Stimulated activated CD4-positive, alpha-beta T cell treated with anti-CD3 and anti-CD28 coated beads, Interleukin-15, amount 100 ng/mL, for 24 hours (primary cell): Measurements from ENCODE around the gene SLC9C1.
A peak's percentile ranks its signal among the peaks of the same experiment; 100 is the strongest.

Source experiments
- DNase-seq: peaks from one replicate; pipeline ENCODE4 v3.0.0-alpha.2; 2020

The SLC9C1 gene

GRCh38 chr3:112175646-112176045 is 118.4 kb downstream of the SLC9C1 start:
- no peak for DNase-seq

- DNase-seq = no peak
These were observed 119.0 kb downstream of the SLC9C1 start for GRCh38 chr3:112175037-112175436.

DNA sequence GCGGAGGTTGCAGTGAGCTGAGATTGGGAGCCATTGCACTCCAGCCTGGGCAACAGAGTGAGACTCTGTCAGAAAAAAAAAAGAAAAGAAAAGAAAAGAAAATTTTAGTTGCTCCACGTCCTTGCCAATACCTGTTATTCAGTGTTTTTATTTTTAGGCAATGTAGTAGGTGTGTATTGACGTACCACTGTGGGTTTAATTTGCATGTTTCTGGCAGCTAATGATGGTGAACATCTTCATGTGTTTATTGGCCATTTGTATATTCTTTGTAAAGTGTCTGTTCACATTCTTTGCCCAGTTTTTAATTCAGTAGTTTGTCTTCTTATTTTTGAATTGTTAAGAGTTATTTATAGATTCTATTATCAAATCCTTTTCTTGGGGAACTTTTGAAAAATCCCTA is 122.9 kb downstream of the SLC9C1 start:
- no peak for DNase-seq

DNA sequence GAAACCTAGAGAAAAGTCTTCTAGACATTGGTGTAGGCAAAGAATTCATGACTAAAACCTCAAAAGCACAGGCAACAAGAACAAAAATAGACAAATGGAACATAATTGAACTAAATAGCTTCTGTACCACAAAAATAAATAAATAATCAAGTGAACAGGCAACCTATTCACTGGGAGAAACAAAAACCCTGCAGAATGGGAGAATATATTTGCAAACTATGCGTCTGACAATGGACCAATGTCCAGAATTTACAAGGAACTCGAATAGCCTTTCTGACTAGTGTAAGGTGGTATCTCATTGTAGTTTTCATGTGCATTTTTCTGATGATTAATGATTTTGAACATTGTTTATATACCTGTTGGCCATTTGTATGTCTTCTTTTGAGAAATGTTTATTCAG is 124.0 kb downstream of the SLC9C1 start:
- DNase-seq = no peak

DNA sequence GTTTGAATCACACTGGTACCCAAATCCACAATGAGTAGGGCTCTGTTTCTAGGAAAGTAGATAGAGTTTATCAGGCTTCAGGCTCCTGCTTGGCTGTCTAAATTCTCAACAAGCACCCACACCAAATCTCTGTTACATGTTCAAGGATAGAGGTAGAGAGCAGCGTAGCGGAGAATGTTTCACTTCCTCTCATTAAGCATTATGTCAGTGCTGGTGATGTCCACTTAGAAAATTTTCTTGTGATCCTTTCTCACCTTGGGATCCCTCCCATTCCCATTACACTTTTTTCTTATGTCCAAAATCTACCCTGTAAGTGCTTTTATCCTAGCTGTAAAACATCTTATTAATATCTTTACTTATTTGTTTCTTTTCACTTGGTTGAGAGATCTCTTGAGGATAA is 126.3 kb downstream of the SLC9C1 start:
- DNase-seq = no peak

GRCh38 chr3:112149136-112149535 is 144.9 kb downstream of the SLC9C1 start:
- DNase-seq = no peak

DNA sequence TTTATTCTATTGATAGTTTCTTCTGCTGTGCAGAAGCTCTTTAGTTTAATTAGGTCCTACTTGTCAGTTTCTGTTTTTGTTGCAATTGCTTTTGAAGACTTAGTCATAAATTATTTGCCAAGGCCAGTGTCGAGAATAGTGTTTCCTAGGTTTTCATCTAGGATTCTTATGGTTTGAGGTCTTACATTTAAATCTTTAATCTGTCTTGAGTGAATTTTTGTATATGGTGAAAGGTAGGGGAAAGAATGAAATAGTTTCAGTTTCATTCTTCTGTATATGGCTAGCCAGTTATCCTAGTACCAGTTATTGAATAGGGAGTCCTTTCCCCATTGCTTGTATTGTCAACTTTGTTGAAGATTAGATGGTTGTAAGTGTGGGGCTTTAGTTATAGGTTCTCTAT is 150.3 kb downstream of the SLC9C1 start:
- DNase-seq = no peak

GRCh38 chr3:112143251-112143650 is 150.8 kb downstream of the SLC9C1 start:
- no peak for DNase-seq

GRCh38 chr3:112141293-112141692 is 152.7 kb downstream of the SLC9C1 start:
- no peak for DNase-seq

DNA sequence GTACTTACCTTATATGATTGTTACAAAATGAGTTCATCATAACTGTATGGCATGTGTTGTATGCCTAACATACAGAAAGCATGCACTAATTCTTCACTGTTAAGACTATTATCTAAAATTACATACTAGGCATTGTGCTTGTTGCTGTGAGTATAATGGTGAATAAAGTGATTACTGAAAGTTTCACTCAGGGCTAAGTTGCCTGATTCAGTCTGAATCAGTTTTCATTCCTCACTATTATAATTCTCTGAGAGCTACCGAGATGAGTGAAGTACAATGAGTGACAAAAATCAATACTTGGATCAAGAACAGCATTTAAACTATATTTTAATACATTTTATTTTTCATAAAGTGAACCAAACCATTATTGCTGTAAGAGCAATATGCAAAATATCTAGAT is 153.4 kb downstream of the SLC9C1 start:
- no peak for DNase-seq

- DNase-seq = no peak
These were observed 155.6 kb downstream of the SLC9C1 start for GRCh38 chr3:112138219-112138969.

GRCh38 chr3:112137781-112138180 is 156.2 kb downstream of the SLC9C1 start:
- DNase-seq = no peak

DNA sequence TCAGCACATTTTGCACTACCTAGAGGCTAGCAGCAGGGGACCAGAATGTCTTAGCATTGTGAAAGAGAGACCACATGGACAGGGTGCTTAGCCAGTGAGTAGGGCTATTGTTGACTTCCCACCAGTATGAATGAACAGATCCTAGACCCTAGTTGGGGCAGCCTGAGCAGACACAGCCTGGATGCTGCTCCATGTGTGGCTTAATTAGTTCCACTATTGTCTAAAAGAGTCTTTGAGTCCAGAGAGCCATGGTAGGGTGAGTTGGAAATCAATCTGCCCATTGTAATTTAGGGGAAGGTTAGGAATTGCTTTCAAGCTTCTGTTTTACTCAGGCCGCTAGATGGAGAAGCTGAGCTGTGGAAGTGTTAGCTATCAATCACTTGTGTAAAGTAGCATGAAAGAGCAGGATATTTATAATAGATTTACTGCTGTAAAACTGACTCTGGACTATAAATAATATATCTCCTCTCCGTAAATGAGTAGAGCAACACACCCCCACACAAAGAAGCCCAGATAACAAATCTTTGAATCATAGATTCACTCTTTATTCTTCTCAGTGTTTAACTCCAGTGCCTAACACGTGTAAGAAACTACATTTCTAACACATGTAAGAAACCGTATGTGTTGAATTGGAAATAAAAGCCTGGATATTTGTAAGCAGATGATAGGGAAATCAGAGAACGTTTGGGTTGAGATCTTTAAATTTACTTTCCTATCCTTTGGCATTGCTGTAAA is 156.9 kb downstream of the SLC9C1 start:
- peak; percentile 37 for DNase-seq

- no peak for DNase-seq
These were observed 158.0 kb downstream of the SLC9C1 start for GRCh38 chr3:112136046-112136445.

DNA sequence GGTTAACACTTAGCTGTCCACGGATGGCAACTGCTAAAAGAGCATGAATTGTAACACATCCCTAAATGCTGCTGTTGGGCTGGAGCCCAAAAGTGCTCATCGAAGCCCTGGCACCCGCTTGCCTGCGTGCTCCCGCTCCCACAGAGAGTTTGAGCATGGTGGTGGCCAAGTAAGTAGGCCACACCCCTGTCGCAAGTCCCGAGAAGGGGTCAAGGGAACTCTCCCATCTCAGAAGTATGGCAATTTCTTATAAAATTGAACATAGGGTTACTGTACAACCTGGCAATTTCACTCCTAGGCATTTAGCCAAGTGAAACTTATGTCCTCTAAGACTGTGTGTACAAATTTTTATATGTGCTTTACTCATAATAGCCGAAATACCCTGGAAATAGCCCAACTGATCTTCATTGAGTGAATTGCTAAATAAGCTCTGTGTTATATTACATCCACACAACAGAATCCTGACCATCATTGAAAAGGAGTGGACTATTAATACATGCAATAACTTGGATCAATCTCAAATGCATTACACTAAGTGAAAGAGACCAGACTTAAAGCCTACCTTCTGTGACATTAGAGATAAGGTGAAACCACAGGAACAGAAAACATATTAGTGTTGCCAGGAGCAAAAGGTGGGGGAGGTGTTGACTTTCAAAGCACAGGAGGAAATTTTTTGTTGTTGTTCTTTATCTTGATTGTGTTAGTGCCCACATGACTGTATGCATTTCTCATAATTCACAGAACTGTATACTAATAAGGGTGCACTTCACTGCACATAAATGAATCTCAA is 159.5 kb downstream of the SLC9C1 start:
- DNase-seq = no peak

DNA sequence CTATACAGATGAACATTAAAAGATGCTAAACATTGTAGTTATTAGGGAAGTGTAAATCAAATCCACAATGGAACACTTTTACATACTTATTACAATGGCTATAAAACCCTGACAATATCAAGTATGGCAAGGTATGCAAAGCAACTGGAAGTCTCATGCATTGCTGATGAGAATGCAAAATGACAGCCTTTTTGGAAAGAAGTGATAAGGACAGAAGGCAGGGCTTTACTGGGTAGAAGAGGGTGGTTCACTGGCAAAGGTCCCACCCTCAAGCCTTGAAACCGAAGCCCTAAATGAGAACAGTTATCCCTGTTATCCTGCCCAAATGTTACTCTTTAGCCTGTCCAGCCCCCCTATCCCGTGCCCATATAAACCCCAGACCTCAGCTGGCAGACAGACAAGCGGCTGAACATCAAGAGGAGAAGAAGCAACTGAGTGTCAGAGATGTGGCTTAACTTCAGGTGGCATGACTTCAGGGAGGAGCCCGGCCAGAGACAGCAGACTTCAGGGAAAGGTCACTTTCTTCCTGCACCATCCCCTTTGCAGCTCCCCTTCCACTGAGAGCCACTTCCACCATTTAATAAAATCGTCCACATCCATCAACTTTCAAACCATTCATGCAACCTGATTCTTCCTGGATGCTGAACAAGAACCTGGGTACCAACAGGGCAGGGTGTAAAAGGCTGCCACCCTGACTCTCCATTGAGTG is 160.2 kb downstream of the SLC9C1 start:
- DNase-seq = no peak

DNA sequence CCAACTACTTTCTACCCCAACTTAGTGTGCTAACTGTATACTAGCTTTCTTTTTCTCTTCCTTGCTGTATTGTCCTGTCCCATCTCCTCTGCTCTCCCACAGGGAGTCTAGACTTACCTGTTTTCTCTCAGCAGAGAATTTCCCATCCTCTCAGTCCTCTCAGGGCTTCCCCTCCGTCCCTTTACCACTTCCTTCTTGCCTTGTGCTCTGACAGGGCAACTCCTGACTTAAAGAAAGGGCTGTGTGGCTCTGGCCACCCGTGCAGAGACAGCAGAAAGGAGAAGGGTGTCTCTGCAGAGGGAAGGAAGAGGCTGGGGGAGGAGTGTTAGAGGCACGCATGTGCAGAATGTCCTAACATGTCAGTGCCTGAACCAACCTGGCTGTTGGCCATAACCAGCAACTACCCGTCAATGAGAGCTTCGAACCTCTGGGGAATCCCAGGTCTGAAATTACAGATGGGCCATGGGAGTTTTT is 161.0 kb downstream of the SLC9C1 start, which contains the start of gene GCSAM:
Gene GCSAM (minus strand): TSS at position 274 of the 474 bp plus-strand sequence. CDS start 128 bp downstream, at position 146.
- DNase-seq = peak; percentile 73

DNA sequence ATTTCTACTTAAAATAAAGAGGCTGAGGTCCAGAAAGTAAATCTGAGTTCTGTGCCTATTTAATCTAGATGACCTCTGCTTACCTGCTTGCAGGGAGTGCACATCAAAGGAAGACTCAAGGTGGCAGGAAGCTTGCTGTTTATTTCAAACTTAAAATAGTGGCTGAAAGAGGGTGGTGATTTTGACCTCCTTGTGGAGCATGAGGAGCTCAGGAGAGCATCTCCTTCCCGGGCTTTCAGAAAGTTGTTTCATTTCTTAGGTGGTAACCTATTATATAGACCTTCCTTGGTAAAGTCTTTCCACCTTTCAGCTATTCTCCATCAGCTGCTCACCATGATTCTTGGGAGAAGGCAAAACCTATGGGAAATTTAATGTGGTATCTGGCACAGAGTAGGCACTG is 161.5 kb downstream of the SLC9C1 start:
- DNase-seq = no peak

DNA sequence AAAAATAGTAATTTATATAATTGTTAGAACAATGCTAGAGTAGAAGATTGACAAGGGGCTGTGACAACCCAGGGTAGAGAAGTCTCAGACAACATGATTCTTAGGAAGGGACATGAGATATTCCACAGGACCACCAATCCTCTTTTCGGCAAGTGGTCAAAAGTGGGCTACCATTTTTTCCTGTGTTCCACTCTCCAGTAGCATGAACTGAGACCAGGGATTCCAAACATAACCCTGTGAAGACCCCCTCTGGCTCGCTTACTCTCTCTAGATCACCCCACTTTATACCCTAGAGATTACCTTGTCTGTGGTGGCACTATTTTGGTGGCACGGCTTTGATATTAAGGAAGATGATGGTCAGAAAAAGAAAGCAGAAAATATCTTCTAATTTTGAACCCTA is 161.9 kb downstream of the SLC9C1 start:
- no peak for DNase-seq

- DNase-seq = no peak
These were observed 162.9 kb downstream of the SLC9C1 start for GRCh38 chr3:112131111-112131510.

DNA sequence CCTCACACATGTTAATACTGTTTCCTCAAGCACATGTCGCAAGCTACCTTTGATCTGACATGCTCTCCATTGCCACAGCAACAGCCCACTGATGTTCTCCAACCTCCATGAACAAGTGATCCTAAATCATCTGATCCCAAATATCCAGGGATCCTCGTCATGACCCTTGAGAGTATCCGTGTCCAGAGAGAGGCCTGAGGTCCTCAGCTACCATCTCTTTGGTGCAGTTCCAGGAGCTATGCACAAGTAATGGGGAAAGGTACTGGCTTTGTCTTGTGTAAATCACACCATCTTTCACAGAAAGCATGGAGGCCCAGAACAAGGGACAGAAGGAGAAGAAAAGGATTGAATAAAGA is 163.4 kb downstream of the SLC9C1 start:
- no peak for DNase-seq

- DNase-seq = no peak
These were observed 163.9 kb downstream of the SLC9C1 start for GRCh38 chr3:112129925-112130637.
